Measurements from ENCODE around the gene VSX2.

The VSX2 gene

GRCh38 chr14:74223016-74223415, 16.2 kb upstream of the VSX2 start:
- no peak for DNase-seq

DNA sequence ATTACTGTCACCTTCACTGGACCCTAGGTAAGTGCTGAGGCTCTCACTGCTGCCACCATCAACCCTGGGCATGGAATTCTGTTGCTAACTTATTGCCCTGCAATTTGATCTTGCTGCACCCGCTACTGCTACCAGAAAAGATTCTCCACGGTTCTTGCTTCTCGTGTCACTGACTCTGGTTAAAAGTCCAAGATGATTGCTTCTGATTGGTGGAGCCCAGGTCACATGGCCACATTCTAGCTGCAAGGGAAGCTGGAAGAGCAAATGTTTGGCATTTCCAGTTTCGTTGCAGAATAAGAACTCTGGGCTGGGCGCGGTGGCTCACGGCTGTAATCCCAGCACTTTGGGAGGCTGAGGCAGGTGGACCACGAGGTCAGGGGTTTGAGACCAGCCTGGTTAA, 7.5 kb upstream of the VSX2 start:
- DNase-seq: no peak

DNA sequence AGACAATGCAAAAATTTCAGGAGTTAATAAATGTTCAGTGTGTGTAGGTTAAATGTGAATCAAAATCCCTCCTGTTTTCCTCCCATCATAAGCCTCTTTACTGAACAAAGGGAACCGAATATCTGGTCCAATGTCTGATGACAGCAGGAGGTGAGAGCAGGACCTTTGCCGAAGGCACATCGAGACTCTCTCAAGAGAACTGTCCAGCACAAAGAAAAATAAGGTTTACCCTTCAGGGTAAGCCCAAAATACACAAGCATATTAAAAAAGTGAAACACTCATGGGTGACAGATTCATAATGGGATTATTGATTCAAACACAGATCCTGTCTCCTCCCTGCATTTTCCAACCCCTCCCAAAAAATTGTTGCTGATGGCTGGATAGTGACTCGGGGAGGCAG, 4.2 kb upstream of the VSX2 start:
- no peak for DNase-seq

GRCh38 chr14:74237441-74237840, 1.8 kb upstream of the VSX2 start:
- DNase-seq: no peak

- DNase-seq: no peak
These were observed 872 bp downstream of the VSX2 start for GRCh38 chr14:74239848-74240793.

GRCh38 chr14:74240794-74241651, 1.8 kb downstream of the VSX2 start:
- DNase-seq: no peak

DNA sequence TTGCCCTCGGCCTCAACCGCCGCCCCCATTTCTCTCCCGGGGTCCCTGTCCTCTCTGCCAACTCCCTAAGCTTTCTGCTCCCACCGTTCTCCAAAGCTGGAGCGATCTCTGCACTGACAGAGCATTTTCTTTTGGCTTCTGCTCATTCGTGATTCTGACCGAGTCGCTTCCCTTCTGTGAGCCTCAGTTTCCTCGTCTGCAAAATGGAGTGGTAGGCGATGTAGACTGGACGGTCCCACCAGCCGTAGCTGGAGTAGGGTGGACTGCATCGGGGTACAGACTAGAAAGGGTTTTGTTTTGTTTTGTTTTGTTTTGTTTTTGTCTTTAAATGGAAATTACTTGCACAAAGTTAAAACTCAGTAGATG, 2.4 kb downstream of the VSX2 start:
- DNase-seq: no peak

GRCh38 chr14:74242021-74242779, 3.0 kb downstream of the VSX2 start:
- no peak for DNase-seq

GRCh38 chr14:74242780-74243042, 3.5 kb downstream of the VSX2 start:
- DNase-seq: no peak

GRCh38 chr14:74243051-74243450, 3.8 kb downstream of the VSX2 start:
- no peak for DNase-seq

DNA sequence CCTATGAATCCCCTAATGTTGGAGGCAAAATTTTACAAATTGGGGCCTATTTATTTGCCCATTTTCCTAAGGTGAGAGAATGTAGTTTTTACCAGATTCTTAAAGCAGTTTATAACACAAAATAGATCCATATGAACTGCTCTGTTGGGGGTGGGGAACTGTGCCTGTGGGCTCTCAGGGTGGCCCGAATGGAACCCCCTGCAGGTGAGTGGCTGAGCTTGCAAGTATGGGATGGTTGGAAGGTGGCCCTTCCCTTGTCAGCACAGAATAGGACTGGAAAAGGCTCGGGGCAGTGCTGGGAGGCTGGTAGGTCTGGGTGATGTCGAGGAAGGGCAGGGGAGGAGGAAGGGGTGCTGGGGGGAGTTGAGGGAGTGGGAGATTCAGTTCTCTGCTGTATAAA, 4.9 kb downstream of the VSX2 start:
- DNase-seq: no peak

DNA sequence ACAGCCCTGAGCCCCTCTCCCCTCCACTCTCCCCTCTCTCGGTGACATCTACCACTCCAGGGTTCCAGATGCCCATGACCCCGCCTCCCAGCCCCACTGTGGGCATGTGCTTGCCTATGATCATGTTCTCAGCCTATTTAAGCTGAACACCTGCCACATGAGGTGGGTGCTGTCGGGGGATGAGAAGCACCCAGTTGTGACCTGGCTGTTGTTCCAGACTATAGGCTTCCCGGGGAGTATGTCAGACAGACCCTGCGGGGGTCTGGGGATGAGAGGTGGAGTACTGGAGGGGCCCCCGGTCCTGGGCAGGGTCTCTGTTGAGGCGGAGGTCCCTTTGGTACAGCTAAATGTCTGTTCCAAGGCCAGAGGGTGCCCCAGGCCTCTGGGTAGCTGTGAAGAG, 6.0 kb downstream of the VSX2 start:
- no peak for DNase-seq

GRCh38 chr14:74246542-74246941, 7.3 kb downstream of the VSX2 start:
- no peak for DNase-seq

GRCh38 chr14:74248017-74248416, 8.8 kb downstream of the VSX2 start:
- DNase-seq: no peak

DNA sequence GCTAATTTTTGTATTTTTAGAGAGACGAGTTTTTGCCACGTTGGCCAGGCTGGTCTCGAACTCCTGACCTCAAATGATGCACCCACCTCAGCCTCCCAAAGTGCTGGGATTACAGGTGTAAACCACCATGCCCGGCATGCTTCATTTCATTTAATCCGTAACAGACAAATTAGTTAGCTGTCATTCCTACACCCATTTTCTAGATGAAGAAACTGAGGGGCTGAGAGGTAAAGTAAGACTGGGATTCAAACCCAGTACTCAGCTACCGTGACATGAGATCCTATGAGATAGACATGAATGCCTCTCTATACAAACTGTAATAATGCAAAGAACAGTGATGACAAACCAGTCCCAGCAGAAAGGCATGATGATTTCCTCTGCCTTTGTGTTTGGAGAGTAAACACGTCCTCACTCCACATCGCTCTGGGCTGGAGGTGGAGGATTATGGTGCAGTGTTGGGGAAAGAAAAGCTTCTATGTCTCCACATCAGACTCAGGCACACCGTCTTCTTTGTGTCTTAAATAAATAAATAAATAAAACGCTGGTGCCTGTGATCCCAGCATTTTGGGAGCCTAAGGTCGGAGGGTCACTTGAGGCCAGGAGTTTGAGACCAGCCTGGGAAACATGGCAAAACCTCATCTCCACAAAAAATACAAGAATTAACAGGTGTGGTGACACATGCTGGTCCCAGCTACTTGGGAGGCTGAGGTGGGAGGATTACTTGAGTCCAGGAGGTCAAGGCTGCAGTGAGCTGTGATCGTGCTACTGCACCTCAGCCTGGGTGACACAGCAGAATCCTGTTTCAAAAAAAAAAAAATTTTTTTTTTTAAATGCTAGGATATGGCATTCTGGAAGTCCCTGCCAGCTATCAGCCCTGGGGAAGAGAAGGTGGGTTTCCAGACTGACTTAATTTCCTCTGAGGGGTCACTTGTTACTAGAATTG, 10.5 kb downstream of the VSX2 start:
- DNase-seq: no peak

DNA sequence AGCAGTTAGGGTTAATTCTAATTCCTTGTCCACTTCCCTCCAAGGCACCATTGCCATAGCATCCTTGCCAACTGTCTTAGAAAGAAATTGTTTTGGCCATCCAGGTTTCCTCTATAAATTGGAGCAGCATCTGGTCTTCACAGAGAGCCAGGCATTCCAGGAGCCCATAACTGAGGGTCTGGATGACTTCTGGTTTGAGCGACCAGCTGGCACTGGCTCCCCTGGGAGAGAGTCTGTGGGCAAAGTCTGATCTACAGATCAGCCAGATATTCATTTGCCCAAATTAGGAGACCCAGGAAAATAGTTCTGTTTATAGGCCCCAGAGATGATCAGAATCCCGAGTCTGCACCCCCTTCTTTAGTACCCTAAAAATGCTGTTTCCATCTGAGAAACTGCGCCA, 16.0 kb downstream of the VSX2 start:
- no peak for DNase-seq

DNA sequence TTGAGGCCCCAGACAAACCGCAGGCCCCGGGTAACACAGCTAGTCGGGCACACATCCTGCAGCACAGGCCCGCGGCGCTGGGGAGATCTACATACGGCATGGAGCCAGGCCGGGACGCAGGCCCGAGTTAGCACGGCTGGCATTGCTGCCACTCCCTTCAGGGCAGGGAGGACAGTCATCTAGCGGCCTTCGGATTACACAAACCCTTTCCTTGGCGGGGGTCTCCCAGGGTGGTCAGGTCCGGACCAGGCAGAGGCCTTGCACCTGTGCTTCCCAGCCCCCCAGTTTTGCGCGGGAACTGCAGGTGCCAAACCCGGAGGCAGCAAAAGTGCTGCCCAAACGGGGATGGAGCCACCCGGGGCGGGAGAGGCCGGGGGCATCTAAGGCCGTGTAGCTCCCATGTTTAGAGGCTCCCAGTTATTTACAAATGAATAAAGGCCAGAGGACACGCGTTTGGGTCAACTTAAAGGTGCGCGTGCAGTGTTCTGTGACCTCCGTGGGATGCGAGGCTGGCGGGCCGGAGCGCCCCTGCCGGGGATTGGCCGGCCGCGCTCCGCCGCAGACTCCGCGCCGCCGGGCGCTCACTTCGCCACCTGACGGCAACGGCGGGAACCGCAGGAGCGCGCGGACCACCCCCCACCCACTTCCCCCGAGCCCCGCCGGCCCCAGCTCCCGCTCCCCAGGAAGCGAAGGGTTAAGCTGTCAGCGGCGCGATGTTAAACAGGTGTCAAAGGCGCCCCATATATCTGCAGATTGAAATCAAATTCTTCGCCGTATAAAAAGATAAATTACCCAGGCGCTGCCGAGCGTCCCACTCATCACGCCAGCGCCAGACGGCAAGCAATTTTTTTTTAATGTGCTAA, 18.1 kb downstream of the VSX2 start:
- DNase-seq: peak; percentile 60

GRCh38 chr14:74257941-74258763, 18.9 kb downstream of the VSX2 start:
- DNase-seq: no peak

- no peak for DNase-seq
These were observed 19.5 kb downstream of the VSX2 start for GRCh38 chr14:74258764-74259035.

- no peak for DNase-seq
These were observed 20.3 kb downstream of the VSX2 start for GRCh38 chr14:74259513-74259912.

All from activated CD4-positive, alpha-beta T cell treated with anti-CD3 and anti-CD28 coated beads, Interleukin-10, Interleukin-2, amounts not matched to agents 100 ng/mL and 50 ng/mL, durations not matched to agents 16 hours and 8 hours (primary cell).